HepG2 (cell line): ENCODE data around the gene NOL12. TPM values are rescaled to one million over a fixed set of nuclear protein-coding genes. Genes with fewer than 3 reads are reported as not detected.

Experiments
- ATAC-seq: fragments of 200-7000 bp; cut with Tn5 transposase; 3 replicates; pipeline ENCODE4 v1.9.1; 2020; ENCODE audit warnings: mild to moderate bottlenecking, moderate library complexity
- BruUV-seq: library from RNA; stranded (reverse); fragments of 400-500 nt; replicated peaks from 2 replicates; lab custom pipeline; 2021; lab: Mats Ljungman, UMichigan
- CTCF ChIA-PET: fragments of 300-600 bp; formaldehyde crosslinking; extraction: SDS; loops from one replicate; lab custom pipeline; 2021; ENCODE audit warnings: low total read pairs, inconsistent platforms, low intra/inter-chr PET ratio; lab: Yijun Ruan, JAX
- POLR2A ChIA-PET: fragments of 350-600 bp; sonication (Branson Sonifier 250); formaldehyde crosslinking; loops from one replicate; lab custom pipeline; 2020; ENCODE audit warnings: antibody characterized with exemption, inconsistent platforms; lab: Yijun Ruan, JAX
- DNase-seq: peaks from one replicate; pipeline ENCODE4 v3.0.0-alpha.2; 2015; ENCODE audit warnings: low spot score
- FAIRE-seq: peaks from 3 replicates; lab custom pipeline; 2011; peaks lifted over from hg19 to GRCh38; lab: Jason Lieb, UNC
- H2AFZ ChIP-seq: one replicate; pipeline ENCODE4 v1.6.1; 2011; ENCODE audit warnings: low read length, inconsistent platforms
- H3K27ac ChIP-seq: fragments of 300-600 bp; 3 replicates; pipeline ENCODE4 v1.8.0; 2011; ENCODE audit warnings: mixed run types, mild to moderate bottlenecking, mixed read lengths, low read length, inconsistent platforms; ENCODE audit not compliant: insufficient read depth; ENCODE audit errors: extremely low read length
- H3K27me3 ChIP-seq, 2 experiments: fragments of 200-600 bp in 1 of 2; 2 replicates in 1 of 2; 3 replicates in 1 of 2; pipeline versions ENCODE4 v1.6.0 to v1.8.0; 2011; ENCODE audit warnings: low read length in 2 of 2, mild to moderate bottlenecking in 2 of 2, moderate library complexity in 2 of 2, inconsistent platforms in 1 of 2; ENCODE audit not compliant: insufficient read depth in 2 of 2, control insufficient read depth in 1 of 2
- H3K36me3 ChIP-seq, 2 experiments: fragments of 200-600 bp in 1 of 2; replicated peaks in 1 of 2; 2 replicates in 1 of 2; 3 replicates in 1 of 2; pipeline versions ENCODE4 v1.5.1 to v1.8.0; 2011; ENCODE audit warnings: low read length in 2 of 2, inconsistent platforms in 1 of 2; ENCODE audit not compliant: insufficient read depth in 2 of 2, control insufficient read depth in 1 of 2
- H3K4me1 ChIP-seq: 2 replicates; pipeline ENCODE4 v1.5.1; 2012; ENCODE audit warnings: low read length, inconsistent platforms; ENCODE audit not compliant: insufficient read depth
- H3K4me2 ChIP-seq: 2 replicates; pipeline ENCODE4 v1.6.0; 2011; ENCODE audit warnings: low read depth, low read length, inconsistent platforms
- H3K4me3 ChIP-seq, 3 experiments: fragments of 200-600 bp in 1 of 3; sonication (generic), shearing (Covaris generic) in 1 of 3; replicated peaks in 1 of 3; 2 replicates each; pipeline ENCODE4 v1.5.1; 2011 to 2016; ENCODE audit warnings: low read length in 3 of 3, inconsistent platforms in 2 of 3, low read depth in 2 of 3, mild to moderate bottlenecking in 2 of 3, control low read depth in 1 of 3, mixed read lengths in 1 of 3; ENCODE audit not compliant: insufficient read depth in 1 of 3
- H3K79me2 ChIP-seq: one replicate; pipeline ENCODE4 v1.6.1; 2011; ENCODE audit warnings: low read length, inconsistent platforms; ENCODE audit not compliant: insufficient read depth
- H3K9ac ChIP-seq: 2 replicates; pipeline ENCODE4 v1.6.0; 2011; ENCODE audit warnings: mild to moderate bottlenecking, low read depth, low read length, inconsistent platforms; ENCODE audit not compliant: insufficient read depth
- H3K9me3 ChIP-seq: 2 replicates; pipeline ENCODE4 v1.5.1; 2012; ENCODE audit warnings: mild to moderate bottlenecking, low read length
- H4K20me1 ChIP-seq: 2 replicates; pipeline ENCODE4 v1.6.0; 2011; ENCODE audit warnings: inconsistent platforms, mild to moderate bottlenecking, low read length, moderate library complexity; ENCODE audit not compliant: insufficient read depth
- AGO2 ChIP-seq: fragments of 200-400 bp; formaldehyde crosslinking; optimal IDR thresholded peaks from 2 replicates; pipeline ENCODE3; 2017; ENCODE audit warnings: mild to moderate bottlenecking, low read depth, low read length, moderate library complexity
- ATF7-NPFF ChIP-seq: sonication (generic); formaldehyde crosslinking; IDR thresholded peaks from 2 replicates; pipeline ENCODE4 v1.8.1; 2023; ENCODE audit warnings: mild to moderate bottlenecking, low read depth, missing genetic modification reagents, moderate library complexity
- CENPT ChIP-seq: sonication (generic); formaldehyde crosslinking; IDR thresholded peaks from 2 replicates; pipeline ENCODE4 v1.8.0; 2022; ENCODE audit warnings: low read depth, mild to moderate bottlenecking, moderate library complexity, missing genetic modification reagents
- HOXA5 ChIP-seq: sonication (generic); formaldehyde crosslinking; IDR thresholded peaks from 2 replicates; pipeline ENCODE4 v1.4.0; 2020; ENCODE audit warnings: missing genetic modification reagents
- MEIS1 ChIP-seq: sonication (generic); formaldehyde crosslinking; IDR thresholded peaks from 2 replicates; pipeline ENCODE4 v1.9.0; 2021; ENCODE audit warnings: mild to moderate bottlenecking, missing genetic modification reagents, moderate library complexity, borderline replicate concordance
- SKI ChIP-seq: fragments of 450-650 bp; IDR thresholded peaks from one replicate; pipeline ENCODE4 v1.6.1; 2018; ENCODE audit warnings: mild to moderate bottlenecking; ENCODE audit not compliant: partially characterized antibody
- TBX2 ChIP-seq: sonication (generic); formaldehyde crosslinking; IDR thresholded peaks from 2 replicates; pipeline ENCODE4 v1.5.0; 2020; ENCODE audit warnings: missing genetic modification reagents, mild to moderate bottlenecking, borderline replicate concordance
- TIGD3 ChIP-seq: sonication (generic); formaldehyde crosslinking; IDR thresholded peaks from 2 replicates; pipeline ENCODE4 v1.5.1; 2020; ENCODE audit warnings: mild to moderate bottlenecking, missing genetic modification reagents, borderline replicate concordance
- ZNF589 ChIP-seq: sonication (generic); formaldehyde crosslinking; conservative IDR thresholded peaks from 2 replicates; pipeline ENCODE4 v1.8.0; 2022; ENCODE audit warnings: mild to moderate bottlenecking, moderate library complexity, missing genetic modification reagents
- WGBS: methylation state at CpG from one replicate; pipeline ENCODE4 v1.1.6; 2017; ENCODE audit warnings: low lambda C conversion rate; 5-methylcytosine and 5-hydroxymethylcytosine counted together
- in situ Hi-C: cut with HindIII; loops from 2 replicates; pipeline ENCODE4 v1.10.0; 2017; ENCODE audit warnings: low pct_unique_long_range_greater_than_20kb; ENCODE audit not compliant: extremely low pct_ligation_motif_present
- intact Hi-C: fragments of 100-400 bp; cut with micrococcal nuclease; formaldehyde crosslinking; loops from one replicate; pipeline ENCODE4 v1.10.0; 2022; ENCODE audit not compliant: unreplicated experiment
- polyA plus RNA-seq, 8 experiments: library from polyadenylated mRNA; depleted of rRNA in 3 of 8; stranded (reverse) in 7 of 8; unstranded in 1 of 8; fragments of >200 nt; fragmentation: Illumina TruSeq in 4 of 8; extraction: Trizol in 4 of 8; gene quantifications; 2 replicates each; pipeline versions ENCODE4 v1.2.1 to v1.2.3, GENCODE V29; 2011 to 2016; ENCODE audit warnings: low read depth in 4 of 8, missing spikeins in 1 of 8, mixed read lengths in 1 of 8; ENCODE audit not compliant: insufficient read depth in 1 of 8
- total RNA-seq, 5 experiments: library from RNA; depleted of rRNA; stranded (reverse); fragments of >200 nt; fragmentation: Illumina TruSeq; extraction: Trizol; gene quantifications; 2 replicates each; pipeline ENCODE4 v1.2.3, GENCODE V29; 2016; ENCODE audit warnings: low read depth in 1 of 5

NOL12 gene
- total and polyA plus RNA-seq, 2 of the 13 experiments (the other 11 are each of a cell fraction or from before 2014, with no cell fraction given) = 14.3 to 31.4 TPM

- ATAC-seq = peak; percentile 18; the same call in 1 of the 3 replicates
- POLR2A ChIA-PET = no interaction called here
- FAIRE-seq = no peak
- Histone ChIP-seq H3K79me2 (no peaks in the 10 kb centered on the region), H3K4me2 (no peak overlapping the region), H3K9me3 (no peaks in the 10 kb centered on the region), H3K4me1 (no peaks in the 10 kb centered on the region), H4K20me1 (no peaks in the 10 kb centered on the region), H3K27me3 (no peaks in the 10 kb centered on the region; a peak in 1 of 5 replicates), H3K36me3 (peaks cover 0 to 3% of the 10 kb centered on the region in 2 experiments; a peak in 2 of 5 replicates), H3K27ac (no peak overlapping the region), H3K4me3 (no peak overlapping the region), H3K9ac (no peak overlapping the region), H2AFZ (no peak overlapping the region)
- CTCF ChIA-PET = no interaction called here
- TF ChIP-seq TIGD3 (CRISPR knock-in tag) (no peak), ZNF589 (no peak), HOXA5 (CRISPR knock-in tag) (no peak), TBX2 (CRISPR knock-in tag) (no peak), AGO2 (peak; percentile 4), CENPT (CRISPR knock-in tag) (no peak)
- intact Hi-C loops (no loop called here), in situ Hi-C loops (no loop called here)
- no peak for DNase-seq
- BruUV-seq = no TSS peak
- WGBS = 86% methylated on average over 10 of the region's 15 CpGs
Measured at GRCh38 chr22:37709445-37709765, 23.3 kb downstream of the NOL12 start.

DNA sequence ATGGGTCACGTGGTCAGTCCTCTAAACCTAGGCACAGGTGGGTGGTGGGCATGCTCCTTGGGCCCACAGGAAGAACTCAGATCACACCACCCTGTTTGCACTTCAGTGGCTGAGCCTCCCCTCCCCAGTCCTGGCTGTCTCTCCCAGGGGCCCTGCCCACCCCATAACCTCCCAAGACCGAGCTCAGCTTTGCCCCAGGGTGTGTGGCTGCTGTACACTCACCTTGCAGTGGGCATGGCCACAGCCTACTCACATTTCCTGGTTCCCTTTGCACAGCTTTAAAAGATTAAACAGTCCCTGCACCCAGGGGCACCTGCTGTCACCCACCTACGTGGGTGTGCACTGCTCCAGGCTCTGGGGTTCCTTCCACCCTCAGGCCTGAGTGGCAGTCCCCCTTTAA lies 24.5 kb downstream of the NOL12 start:
- no peak overlapping the region for H3K4me2 ChIP-seq
- ChIA-PET CTCF (no interaction called here), POLR2A (interaction anchor here (0.5 kb wide), 1 partner anchor 49 kb away, joined by 3 read pairs; no protein-coding TSS in a partner anchor)
- no peaks in the 10 kb centered on the region for H3K79me2 ChIP-seq
- no peaks in the 10 kb centered on the region for H3K4me1 ChIP-seq
- H3K4me3 ChIP-seq = no peak overlapping the region
- no peaks in the 10 kb centered on the region for H3K9me3 ChIP-seq
- H4K20me1 ChIP-seq = no peaks in the 10 kb centered on the region
- H3K27ac ChIP-seq = no peak overlapping the region
- H3K36me3 ChIP-seq = peaks cover 0 to 3% of the 10 kb centered on the region in 2 experiments; a peak in 2 of 5 replicates
- no peak overlapping the region for H2AFZ ChIP-seq
- in situ Hi-C loops = no loop called here
- no peak for TF ChIP-seq SKI
- TF ChIP-seq ATF7-NPFF (CRISPR knock-in tag) = no peak
- TF ChIP-seq MEIS1 (CRISPR knock-in tag) = no peak
- TF ChIP-seq, all 625 proteins: peak for 0
- FAIRE-seq = no peak
- no peak for DNase-seq
- no TSS peak for BruUV-seq
- Histone ChIP-seq H3K27me3 (no peaks in the 10 kb centered on the region; a peak in 1 of 5 replicates), H3K9ac (no peak overlapping the region)
- intact Hi-C loops = no loop called here
- 92% methylated on average over 2 of the region's 3 CpGs for WGBS
- ATAC-seq = no peak
